Measurements from ENCODE around the gene PARVB.

The PARVB gene

DNA sequence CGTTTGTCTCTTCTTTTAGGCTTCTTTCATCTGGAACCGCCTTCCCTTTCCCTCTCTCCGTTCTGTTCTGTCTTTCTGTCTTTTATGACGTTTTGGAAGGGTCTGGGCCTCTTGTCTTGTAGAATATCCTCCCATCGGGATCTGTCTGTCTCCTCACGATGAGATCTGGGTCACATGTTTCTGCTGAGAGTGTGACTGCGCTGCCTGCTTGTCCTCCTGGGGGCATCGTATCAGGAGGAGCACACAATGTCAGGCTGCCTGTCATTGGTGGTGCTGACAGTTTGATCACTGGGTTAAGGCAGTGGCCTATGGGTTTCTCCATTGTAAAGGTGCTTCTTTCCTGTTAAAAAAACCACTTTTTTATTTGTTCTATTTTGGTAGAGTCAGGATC lies 96.2 kb downstream of the PARVB start:
- ChIA-PET POLR2A (ENCODE audit: low non-redundant PET) (no interaction called here), CTCF (no interaction called here)
- TF ChIP-seq, protein P1, sequence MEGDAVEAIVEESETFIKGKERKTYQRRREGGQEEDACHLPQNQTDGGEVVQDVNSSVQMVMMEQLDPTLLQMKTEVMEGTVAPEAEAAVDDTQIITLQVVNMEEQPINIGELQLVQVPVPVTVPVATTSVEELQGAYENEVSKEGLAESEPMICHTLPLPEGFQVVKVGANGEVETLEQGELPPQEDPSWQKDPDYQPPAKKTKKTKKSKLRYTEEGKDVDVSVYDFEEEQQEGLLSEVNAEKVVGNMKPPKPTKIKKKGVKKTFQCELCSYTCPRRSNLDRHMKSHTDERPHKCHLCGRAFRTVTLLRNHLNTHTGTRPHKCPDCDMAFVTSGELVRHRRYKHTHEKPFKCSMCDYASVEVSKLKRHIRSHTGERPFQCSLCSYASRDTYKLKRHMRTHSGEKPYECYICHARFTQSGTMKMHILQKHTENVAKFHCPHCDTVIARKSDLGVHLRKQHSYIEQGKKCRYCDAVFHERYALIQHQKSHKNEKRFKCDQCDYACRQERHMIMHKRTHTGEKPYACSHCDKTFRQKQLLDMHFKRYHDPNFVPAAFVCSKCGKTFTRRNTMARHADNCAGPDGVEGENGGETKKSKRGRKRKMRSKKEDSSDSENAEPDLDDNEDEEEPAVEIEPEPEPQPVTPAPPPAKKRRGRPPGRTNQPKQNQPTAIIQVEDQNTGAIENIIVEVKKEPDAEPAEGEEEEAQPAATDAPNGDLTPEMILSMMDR (conservative IDR thresholded peaks at IDR 0.05; ENCODE audit: low read depth) = no peak
- H3K27ac ChIP-seq = no peak overlapping the region
- no peak for DNase-seq (ENCODE audit: low spot score)

GRCh38 chr22:44125421-44125820 lies 101.3 kb downstream of the PARVB start:
- ChIA-PET CTCF (no interaction called here), POLR2A (ENCODE audit: low non-redundant PET) (no interaction called here)
- TF ChIP-seq, protein P1 (conservative IDR thresholded peaks at IDR 0.05; ENCODE audit: low read depth) = no peak
- no peak overlapping the region for H3K27ac ChIP-seq
- no peak for DNase-seq (ENCODE audit: low spot score)

GRCh38 chr22:44126807-44127206 lies 102.7 kb downstream of the PARVB start:
- ChIA-PET POLR2A (ENCODE audit: low non-redundant PET) (no interaction called here), CTCF (no interaction called here)
- DNase-seq (ENCODE audit: low spot score) = no peak
- TF ChIP-seq, protein P1 (conservative IDR thresholded peaks at IDR 0.05; ENCODE audit: low read depth) = no peak
- no peak overlapping the region for H3K27ac ChIP-seq

DNA sequence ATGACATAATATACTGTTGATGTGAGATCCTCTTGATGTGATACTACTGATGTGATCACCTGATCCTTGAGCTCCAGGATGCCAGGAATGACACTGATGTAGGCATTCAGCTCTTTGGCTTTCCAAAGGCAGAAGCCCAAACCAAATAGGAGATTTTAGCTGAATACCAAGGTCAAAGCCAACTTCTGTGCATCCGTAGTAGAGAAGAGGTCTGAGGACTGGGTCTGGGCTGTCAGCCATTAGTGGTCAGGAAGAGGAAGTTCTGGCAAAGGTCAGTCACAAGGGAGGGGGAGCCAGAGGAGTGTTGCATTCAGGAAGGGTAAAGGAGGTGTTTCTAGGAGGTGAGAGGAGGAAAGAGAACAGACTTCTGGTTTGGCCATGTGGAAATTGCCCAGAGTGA lies 103.3 kb downstream of the PARVB start:
- DNase-seq (ENCODE audit: low spot score) = no peak
- no peak overlapping the region for H3K27ac ChIP-seq
- ChIA-PET CTCF (no interaction called here), POLR2A (ENCODE audit: low non-redundant PET) (no interaction called here)
- TF ChIP-seq, protein P1 (conservative IDR thresholded peaks at IDR 0.05; ENCODE audit: low read depth) = no peak

DNA sequence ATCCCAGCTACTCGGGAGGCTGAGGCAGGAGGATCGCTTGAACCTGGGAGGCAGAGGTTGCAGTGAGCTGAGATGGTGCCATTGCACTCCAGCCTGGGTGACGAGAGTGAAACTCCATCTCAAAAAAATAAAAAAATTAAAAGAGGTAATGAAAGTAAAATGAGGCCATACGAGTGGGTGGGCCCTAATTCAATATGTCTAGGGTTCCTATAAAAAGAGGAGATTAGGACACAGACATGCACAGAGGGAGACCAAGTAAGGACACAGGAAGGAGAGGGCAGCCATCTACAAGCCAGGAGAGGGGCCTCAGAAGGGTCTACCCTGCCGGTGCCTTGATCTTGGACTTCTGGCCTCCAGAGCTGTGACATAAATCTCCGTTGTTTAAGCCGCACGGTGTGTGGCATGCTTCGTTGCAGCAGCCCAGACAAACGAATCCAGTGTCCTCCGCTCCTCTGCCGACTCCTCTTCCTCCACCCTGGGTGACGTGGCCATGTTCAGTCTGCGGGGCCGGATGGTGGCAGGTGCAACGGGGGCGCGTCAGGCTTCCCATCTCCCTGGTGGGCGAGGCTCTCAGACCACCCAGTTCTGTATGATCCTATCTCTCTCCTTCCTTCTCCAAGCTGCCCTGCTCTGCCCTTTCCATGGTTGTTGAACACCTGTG lies 105.0 kb downstream of the PARVB start:
- ChIA-PET POLR2A (ENCODE audit: low non-redundant PET) (no interaction called here), CTCF (no interaction called here)
- no peak for DNase-seq (ENCODE audit: low spot score)
- TF ChIP-seq, protein P1 (conservative IDR thresholded peaks at IDR 0.05; ENCODE audit: low read depth) = no peak
- H3K27ac ChIP-seq = no peak overlapping the region

GRCh38 chr22:44129619-44129976 lies 105.5 kb downstream of the PARVB start:
- TF ChIP-seq, protein P1 (conservative IDR thresholded peaks at IDR 0.05; ENCODE audit: low read depth) = no peak
- no peak overlapping the region for H3K27ac ChIP-seq
- ChIA-PET CTCF (no interaction called here), POLR2A (ENCODE audit: low non-redundant PET) (no interaction called here)
- DNase-seq (ENCODE audit: low spot score) = no peak
